ENCODE results near the gene KRT39. TPM values are rescaled to one million over a fixed set of nuclear protein-coding genes. Genes with fewer than 3 reads are reported as not detected.

KRT39 gene
- total and polyA plus RNA-seq, 2 of the 8 experiments (the other 6 are each of a cell fraction or from before 2014, with no cell fraction given): not detected

GRCh38 chr17:40980117-40980516 is 13.4 kb upstream of the KRT39 start (continued):
- TF ChIP-seq CHD7 (IDR thresholded peaks at IDR 0.05; ENCODE audit: insufficient replicate concordance, low read length): no peak
- no peak for TF ChIP-seq KDM5A (IDR thresholded peaks at IDR 0.05; ENCODE audit: low read length)
- TF ChIP-seq CBX5 (IDR thresholded peaks at IDR 0.05; ENCODE audit: low read depth, low read length): no peak
- 0 out of 2 replicates have a peak, but pooled peaks have one; percentile 10 for TF ChIP-seq SP1 (IDR thresholded peaks at IDR 0.05; ENCODE audit: low read depth, low read length)
- TF ChIP-seq SUZ12 (IDR thresholded peaks at IDR 0.05; ENCODE audit: low read length): no peak
